Suppressor macrophage treated with lipopolysaccharide for 4 hours (primary cell): ENCODE results near the gene ZKSCAN5.
"Not testable (repeated sequence)": the region's sequence is repeated elsewhere in the genome, so short reads cannot be mapped to it uniquely, and the experiment has no call there.

Experiments
- DNase-seq: peaks from one replicate; pipeline ENCODE4 v3.0.0-alpha.2; 2020

Gene ZKSCAN5

DNA sequence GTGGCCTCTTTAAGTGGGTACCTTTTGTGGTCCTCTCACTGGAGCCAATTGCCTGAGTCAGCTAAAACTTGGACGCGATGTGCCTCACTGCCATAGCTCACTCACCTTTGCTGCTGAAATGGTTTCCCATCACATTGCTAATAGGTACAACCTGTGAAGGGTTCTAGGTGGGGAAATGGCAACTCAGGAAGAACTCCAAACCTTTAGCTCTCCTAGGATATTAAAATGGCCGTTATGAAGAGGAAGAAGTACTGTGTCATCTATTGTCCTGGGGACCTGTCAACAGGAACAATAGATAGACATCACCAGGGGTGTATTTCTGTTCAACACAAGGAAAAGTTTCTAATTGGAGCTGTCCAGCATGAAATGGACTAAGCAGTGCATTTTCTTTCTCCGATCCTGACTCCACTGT, 52.7 kb downstream of the ZKSCAN5 start:
- no peak for DNase-seq

DNA sequence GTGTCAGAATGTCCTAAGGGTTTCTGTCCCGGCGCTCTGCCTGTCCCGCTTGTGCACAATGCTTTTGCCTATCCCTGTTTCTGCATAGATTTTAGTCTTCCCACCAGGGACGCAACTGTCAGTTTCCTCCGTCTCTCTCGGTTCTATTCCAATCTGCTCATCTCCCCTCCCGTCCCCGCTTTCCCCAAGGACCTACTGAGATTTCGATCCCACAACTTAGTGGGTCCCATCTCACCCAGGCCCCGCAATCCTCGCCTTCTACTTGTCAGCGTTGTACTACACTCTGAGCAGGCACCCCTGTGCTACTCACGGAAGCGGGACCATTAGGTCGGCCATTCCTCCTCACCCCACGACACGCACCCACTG, 53.5 kb downstream of the ZKSCAN5 start:
- no peak for DNase-seq

DNA sequence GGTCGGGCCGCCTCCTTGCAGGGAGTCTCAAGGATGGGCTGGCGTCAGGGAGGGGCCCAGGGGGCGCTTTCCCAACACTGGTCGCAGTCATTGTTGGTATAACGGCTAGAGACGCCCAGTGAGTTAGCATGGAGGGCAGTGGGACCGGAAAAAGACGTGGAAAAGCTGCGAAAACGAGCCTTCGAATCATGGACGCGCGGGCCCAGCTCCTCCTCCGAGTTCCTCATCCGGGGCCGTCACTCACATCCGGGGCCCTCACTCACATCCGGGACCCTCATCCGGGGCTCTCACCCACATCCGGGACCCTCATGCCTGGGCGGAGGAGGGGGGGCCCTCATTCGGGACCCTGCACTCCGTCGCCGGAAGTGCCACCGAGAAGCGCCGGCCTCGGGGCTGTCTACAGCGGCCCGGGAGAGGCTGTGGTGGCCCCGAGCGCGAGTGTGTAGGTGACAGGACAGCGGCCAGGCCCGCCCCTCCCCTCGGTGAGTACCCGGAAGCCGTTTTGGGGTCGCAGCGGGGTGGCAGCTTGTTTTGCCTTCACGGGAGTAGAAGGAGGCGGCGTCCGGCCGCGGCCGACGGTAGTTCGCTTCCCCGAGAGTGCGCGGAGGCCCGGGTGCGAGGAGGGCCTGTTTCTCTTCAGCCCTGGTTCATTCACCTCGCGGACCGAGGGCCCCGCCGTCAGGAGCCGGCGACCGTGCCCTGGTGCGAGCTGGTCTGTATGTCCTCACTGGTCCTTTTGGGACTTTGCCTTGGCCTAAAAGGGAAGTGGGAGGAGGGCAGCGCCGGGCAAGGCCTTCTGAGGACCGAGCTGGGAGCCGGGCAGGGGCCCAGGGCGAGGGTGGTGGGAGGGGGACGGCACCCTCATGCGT, 54.1 kb downstream of the ZKSCAN5 start, which contains the start of gene ZNF655:
ZNF655 (plus strand) TSS at position 337 of the 869 bp plus-strand sequence. CDS start 1,918 bp downstream, outside the sequence.
- peak; percentile 93 for DNase-seq

DNA sequence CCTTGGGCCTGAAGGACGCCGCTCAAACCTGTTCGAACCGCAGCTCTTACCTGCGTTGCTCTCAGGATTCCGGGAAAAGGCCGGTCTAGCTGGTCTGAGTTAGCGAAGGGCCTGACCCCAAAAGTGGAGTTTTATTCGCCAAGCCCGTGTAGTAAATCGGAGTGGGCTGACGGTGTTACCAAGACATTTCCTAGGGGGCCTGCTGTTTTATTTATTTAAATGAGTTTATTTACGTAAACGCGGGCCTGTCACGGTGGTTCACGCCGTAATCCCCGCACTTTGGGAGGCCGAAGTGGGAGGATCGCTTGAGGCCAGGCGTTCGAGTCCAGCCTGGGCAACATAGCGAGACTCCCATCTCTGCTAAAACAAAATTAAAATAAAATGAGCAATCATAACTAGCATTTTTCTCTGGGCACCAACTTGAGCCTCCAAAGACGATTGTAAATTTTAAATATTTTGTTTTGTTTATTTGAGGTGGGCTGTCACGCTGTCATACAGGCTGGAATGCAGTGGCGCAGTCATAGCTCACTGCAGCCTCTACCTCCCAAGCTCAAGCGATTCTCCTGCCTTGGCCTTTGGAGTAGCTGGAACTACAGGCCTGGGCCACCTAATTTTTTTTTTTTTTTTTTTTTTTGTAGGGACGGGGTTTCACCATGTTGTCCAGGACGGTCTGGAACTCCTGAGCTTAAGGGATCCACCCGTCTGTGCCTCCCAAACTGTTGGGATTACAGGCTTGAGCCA, 54.9 kb downstream of the ZKSCAN5 start:
- DNase-seq: peak; percentile 32

DNA sequence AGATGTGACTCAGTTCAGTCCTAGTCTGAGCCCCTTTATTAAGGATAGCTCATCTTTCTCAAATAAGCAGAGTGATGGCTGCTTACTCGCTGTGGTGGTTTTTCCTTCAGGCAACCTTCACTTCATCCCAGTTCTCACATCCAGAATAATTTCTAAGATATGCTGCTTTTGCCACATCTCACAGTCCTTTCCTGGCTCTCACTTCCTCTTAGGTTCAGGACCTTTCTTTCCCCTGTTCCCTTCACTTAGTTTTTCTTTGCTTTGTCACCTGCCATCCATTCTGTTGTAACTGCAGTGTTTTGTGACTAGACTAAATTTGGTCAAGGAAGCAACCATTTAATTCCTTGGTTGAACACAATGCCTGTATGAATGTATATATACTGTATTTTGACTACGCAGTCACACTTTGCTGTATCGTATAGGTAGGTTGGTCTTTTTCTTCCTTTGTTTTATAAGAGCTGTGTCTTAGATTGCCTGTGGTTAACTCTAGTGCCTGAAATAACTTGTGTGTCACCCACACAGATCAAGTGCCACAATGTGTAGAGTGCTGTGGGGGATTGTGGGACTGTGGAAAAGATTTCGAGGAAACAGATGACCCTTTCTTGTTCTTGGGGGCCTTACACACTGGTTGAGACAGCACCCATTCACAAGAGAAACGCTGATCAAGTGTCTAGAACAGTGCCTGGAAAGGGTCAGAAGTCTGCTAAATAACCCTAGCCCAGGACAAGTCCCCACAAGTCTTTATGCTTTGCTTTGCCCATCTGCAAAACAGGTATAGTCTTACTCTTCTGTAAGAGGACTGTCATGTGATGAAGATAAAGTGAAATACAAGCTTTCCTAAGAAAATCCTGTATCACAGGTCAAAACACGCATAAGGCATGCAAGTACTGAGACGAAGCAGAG, 56.6 kb downstream of the ZKSCAN5 start:
- DNase-seq: peak; percentile 31

DNA sequence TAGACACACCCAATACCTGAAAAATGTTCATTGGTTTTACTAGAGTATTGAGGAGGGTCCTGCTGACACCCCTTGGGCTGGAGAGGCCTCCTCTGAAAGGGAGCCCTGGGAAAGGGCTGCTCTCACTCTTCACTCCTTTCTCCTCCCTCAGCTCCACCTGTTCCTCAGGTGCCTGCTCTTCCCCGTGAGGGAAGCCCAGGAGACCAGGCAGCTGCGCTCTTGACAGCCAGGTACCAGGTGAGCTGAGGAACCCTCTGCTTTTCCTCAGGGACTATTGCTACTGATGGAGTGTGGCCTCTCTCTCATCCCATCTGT, 57.2 kb downstream of the ZKSCAN5 start:
- no peak for DNase-seq

DNA sequence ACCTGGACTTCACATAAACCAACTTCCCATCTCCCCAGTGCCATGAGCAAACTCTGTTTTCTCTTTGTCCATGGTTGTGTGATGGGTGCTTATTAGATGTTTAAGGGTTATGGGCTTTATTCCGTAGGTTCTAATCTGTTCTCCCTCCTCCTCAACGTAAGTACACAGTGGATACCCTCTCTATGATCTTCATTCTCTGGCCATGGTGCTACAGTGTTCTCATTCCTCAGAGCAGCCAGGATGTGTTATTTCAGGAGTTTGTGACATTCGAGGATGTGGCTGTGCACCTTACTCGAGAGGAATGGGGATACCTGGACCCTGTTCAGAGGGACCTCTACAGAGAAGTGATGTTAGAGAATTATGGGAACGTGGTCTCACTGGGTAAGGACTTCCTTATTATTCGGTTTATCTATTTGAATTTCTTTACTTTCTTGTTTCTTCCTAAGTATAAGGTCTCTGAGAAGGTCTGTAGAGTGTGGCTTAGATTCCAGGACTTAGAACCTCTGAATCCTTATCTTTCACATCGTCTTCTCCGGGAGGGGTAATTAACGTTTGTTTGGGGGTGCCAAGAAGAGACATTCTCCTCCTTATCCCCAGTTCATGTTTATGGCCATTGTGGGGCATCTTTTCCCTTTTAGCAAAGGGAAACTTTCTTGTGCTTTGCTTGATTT, 57.8 kb downstream of the ZKSCAN5 start:
- DNase-seq: no peak

DNA sequence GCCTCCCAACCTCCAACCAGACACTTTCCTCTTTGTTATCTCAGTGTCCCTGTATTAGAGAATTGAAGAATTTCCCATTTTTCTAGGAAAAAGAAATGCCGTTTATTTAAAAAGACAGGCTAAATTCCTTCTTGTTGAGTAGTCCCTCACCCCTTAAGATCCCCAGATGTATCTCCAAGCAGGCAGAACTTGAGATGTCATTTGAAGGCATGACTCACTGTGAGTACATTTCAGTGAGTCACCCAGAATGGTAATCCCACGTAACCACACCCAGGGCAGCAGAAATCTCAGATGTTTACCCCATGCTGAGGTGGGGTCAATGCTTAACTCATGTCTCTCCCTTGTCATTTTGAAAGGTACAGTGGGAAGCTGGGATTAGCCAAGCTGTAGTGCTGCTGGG, 58.4 kb downstream of the ZKSCAN5 start:
- DNase-seq: peak; percentile 83

DNA sequence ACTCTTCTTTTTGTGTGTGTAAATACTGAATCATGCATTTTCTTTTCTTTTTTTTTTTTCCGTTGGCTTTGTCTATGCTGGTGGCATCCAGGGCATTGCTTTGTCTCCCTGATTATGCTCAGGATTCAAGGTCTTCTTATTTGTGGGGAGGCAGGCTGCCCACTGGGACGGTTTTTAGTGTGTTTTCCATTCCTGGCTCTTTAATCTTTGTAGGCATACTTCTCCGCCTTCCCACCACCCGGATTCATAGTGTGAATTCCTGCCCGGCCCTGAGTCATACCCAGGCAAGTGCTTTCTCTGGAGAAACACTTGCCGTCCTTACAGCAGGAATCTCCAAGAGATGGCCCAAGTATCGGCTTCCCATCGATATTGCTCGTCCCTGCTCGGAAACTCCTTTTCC, 59.2 kb downstream of the ZKSCAN5 start:
- DNase-seq: no peak

DNA sequence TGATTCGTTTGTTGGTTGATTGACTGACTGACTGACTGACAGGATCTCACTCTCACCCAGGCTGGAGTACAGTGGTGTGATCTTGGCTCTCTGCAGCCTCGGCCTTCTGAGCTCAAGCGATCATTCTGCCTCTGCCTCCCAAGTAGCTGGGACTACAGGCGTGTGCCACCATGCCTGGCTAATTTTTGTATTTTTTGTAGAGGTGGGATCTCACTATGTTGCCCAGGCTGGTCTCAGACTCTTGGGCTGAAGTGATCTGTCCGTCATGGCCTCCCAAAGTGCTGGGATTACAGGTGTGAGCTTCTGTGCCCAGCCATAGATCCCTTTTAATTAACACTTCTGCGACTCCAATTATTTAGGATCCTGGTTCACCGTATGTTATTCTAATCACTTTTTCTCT, 64.3 kb downstream of the ZKSCAN5 start:
- DNase-seq: not testable (repeated sequence)

DNA sequence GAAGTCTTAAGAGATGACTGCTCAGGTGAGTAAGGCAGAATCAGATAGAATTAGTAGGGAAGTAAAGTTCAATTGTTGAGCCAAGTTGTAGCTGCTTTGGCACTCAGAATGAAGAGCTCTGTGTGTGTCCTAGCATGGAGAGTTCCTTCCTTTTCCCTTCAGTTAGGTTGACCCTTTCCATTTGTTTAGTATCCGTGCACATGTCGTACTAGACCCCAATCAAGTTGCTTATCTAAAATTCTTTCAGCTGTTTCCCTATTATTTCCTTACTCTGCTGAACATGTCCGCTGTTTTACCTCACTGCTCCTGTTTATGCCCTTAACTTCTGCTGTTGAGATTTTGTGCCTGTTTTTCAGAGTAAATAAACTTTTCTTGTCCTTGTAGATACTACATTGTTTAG, 67.3 kb downstream of the ZKSCAN5 start:
- no peak for DNase-seq

DNA sequence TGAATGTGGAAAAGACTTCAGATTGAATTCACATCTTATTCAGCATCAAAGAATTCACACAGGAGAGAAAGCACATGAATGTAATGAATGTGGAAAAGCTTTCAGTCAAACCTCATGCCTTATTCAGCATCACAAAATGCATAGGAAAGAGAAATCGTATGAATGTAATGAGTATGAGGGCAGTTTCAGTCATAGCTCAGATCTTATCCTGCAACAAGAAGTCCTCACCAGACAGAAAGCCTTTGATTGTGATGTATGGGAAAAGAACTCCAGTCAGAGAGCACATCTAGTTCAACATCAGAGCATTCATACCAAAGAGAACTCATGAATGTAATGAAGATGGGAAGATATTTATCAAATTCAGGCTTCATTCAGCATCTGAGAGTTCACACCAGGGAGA, 68.8 kb downstream of the ZKSCAN5 start:
- DNase-seq: no peak

DNA sequence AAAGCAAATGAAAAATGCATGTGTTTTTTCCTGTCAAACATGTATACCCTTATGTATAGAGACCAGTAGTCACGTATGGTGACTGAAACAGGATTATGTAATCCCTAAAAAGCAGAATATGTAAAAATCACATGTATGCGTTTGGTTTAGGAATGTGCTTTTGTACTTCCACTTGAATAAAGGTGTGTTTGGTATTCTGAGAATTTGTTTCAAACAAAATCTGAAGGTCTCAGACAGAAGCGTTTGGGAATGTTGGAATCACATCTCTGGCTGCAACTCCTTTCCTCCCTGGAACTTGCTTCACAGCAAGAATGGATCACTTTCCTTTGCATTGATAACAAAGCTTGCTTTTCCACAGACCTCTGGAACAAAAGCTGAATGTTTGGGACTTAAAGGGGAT, 71.8 kb downstream of the ZKSCAN5 start:
- no peak for DNase-seq

DNA sequence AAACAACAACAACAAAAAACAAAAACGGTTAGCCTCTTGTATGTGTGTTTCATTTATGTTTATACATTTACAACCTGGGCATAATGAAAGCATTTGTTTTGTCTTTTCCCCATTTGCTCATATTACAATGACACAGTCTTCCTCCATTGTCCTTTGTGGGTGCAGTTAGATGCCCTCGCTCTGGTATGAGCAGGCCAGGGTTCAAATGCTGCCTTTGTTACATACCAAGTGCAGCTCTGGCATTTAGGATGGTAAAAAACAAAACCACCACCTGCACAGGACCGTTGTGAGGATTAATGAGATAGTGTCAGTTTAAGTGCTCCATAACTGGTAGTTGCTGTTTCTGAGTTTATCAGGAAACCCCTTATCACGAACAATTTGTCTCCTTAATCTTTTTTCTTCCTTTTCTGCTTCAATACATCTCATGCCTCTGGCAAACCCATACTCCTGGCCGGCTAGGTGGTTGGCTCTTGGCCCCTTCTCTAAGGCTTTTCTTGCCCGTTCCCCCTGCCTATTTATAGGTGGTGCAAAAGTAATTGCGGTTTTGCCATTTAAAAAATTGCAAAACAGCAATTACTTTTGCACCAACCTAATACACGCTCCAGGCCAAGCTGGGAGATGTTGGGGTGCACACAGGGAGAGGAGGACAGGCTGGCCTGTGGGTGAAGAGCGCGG, 75.0 kb downstream of the ZKSCAN5 start:
- DNase-seq: no peak

DNA sequence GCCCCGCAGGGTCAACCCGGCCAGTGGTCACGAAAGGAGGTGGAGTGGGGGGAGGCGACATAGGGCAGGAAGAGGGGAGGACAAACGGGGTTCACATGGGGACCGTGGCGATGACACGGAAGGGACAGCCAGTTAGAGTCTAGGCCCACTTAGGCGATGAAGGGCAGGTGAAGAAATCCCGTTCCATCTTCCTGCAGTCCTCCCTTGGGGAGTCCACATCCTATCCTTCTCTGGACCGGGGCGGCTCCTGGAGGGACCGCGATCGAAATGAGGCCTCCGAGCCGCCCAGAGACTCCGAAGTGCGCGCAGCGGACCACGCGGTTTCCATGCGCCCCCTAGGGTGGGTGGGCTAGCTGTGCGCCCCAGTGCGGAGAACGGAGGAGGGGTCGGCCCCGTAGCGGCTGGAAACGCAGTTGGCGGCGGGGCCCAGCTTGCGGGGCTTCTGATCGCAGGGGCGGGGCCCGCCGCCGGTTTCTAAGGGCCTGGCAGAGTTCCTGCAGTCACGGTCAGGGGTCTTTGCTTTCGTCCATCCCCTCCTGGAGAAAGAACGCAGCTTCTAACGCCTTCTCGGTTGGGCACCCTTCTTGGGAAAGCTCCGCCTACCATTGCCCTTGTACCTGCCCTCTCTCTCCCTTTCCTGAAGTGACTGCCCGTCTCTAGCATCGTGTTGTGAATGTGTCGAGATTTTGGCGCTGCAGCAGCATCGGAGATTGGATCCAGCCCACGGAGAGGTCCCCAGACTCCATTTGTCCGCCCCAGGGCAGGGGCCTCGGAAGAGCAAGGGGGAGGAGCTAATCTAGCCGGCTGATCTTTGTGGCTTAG, 75.7 kb downstream of the ZKSCAN5 start:
- peak; percentile 11 for DNase-seq

DNA sequence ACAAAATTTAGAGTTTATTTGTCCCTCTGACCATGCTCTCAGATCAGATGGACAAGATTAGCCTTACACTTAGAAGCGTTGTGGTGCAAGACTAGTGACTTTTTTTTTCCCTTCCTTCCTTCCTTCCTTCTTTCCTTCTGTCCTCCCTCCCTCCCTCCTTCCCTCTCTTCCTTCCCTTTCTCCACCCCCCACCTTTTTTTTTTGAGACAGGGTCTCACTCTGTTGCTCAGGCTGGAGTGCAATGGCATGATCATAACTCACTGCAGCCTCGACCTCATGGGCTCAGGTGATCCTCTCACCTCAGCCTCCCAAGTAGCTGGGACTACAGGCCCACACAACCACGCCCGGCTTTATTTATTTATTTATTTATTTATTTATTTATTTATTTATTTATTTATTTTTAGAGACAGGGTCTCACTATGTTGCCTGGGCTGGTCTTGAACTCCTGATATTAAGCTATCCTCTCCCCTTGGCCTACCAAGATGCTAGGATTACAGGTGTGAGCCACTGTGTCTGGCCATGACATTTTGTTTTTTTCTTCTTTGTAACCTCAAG, 76.4 kb downstream of the ZKSCAN5 start:
- DNase-seq: not testable (repeated sequence)
